HG02610 (cell line): ENCODE measurements around the gene CXXC4.

Experiments used
- ATAC-seq: cut with Tn5 transposase; IDR thresholded peaks from one replicate; pipeline ENCODE4 v1.9.1; 2021; ENCODE audit warnings: mild to moderate bottlenecking, moderate library complexity; ENCODE audit not compliant: unreplicated experiment

CXXC4 gene

DNA sequence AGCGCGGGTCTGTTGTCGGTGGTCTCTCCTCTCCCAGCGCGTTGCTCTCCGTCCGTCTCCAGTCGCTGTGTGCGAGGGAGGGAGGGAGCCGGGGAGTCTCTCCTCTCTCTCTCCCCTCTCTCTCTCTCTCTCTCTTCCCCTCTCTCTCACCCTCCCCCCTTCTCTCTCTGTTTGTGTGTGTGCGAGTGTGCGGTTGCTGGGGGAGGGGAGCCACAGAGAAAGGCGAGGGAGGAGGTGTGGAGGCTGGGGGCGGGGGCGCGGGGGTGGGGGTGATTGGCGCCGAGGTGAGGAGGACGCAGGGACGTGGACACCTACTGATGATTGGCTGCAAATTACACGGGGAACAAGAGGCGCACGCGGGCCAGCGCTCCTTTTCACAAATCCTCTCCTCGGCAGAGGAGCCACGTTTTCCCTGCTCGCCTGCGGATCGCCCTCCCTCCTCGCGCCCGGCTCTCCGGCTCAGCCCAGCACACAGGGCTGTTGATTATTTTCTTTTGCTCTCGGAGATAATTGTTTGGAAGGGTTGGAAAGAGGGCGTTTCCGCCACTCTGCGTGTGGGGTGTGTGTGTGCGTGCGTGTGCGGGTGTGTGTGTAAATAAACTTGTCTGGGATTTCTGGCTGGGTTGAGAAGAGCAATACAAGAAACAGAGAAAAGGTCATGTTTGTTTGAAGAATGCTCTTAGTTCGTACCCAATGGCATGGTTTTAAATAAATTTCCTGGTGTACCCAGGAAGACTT, at the start of gene CXXC4:
Gene CXXC4 (minus strand): TSS at position 73 of the 738 bp plus-strand sequence. CDS start 3,092 bp downstream, outside the sequence.
- peak; percentile 31 for ATAC-seq

DNA sequence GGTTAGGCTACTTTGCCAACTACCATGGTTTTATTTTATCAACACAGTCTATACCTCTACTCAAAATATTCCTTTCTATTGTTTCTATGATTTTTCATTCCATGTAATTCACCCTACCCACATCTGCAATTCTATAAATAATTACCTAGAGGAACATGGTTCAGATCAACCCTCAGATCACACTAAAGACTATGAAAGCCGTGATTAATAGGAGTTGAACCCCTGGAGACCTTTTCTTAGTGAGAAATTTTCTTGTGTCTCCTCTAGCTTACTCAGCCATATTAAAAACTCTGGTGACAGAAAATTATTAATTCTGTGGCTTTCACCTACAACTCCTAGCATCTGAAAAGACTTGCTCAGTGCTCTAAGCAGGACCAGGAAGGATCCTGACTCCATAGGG, 38.5 kb upstream of the CXXC4 start:
- no peak for ATAC-seq

DNA sequence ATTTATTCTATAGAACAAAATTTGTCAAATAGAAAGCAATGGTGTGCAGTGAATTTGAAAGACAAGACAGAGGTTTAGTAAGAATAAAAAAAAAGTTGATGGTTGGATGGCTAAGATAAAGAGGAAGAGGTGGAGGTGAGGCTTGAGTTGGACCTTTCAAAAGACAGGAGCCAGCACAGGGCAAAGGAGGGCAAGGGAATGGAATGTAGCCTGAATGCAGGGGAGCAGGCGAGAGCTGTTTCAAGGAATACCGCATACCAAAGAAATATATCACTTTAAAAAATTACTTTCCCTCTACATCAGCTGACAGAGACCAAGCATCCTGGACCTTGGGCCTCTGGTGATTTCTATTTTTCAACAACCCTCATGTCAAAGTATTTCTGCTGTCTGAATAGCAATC, 38.0 kb upstream of the CXXC4 start:
- no peak for ATAC-seq

DNA sequence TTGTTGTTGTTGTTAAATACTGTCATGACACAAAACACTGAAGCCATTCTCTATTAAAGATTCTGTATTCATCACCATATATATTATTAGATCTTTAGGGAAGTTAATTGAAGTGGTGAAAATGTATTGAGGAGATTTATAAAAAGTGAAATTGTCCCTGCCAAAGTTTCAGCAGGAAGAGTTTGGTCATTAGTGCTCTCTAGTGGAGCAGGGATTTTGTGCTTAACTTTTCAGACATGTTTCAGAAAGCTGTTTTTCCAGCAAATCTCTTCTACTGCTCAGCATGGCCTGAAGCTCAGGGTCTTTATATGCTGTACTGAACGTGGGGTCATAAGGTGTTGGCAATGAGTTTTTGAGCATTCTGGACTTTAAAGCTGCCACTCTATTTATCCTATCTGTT, 36.7 kb upstream of the CXXC4 start:
- ATAC-seq, result no peak

GRCh38 chr4:104530426-104530825, 35.7 kb upstream of the CXXC4 start:
- no peak for ATAC-seq

GRCh38 chr4:104524591-104524990, 29.9 kb upstream of the CXXC4 start:
- peak; percentile 65 for ATAC-seq

DNA sequence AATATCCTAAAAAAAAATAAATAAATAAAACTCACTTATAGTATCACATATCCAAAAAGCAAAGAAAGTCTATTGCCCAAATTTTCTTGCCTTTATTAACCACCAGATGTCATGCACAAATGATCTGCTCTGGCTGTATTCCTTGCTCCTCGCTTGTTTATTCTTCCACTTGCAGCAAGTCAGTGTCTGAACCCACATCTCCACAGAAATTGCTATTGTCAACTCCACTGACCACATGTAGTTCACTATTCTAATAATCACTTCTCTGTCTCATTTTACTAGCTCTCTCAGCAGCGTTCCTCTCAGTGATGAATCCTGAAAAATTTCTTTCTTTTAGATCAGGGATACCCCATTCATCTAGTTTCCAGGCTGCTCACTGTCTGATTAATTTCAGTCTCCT, 29.3 kb upstream of the CXXC4 start:
- no peak for ATAC-seq

DNA sequence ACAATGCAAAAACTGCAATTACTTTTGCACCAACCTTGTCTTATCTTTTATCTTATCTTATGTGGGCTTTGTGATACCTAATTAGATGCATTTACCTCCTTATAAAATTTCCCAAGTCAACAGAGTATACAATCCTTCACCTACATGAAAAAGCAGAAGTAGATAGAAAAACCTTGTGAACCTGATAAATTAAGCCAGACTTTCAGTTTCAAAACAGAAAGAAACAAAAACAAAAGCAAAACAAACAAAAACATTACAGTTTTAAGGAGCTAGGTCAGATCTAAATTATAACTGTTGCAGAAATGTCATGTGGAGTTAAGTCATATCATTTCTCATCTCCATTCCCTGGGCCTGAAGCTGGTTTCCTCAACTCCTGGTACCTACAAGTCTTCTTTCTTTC, 24.9 kb upstream of the CXXC4 start:
- ATAC-seq, result peak; percentile 87

- ATAC-seq, result no peak
These were observed 22.2 kb upstream of the CXXC4 start for GRCh38 chr4:104516884-104517283.

DNA sequence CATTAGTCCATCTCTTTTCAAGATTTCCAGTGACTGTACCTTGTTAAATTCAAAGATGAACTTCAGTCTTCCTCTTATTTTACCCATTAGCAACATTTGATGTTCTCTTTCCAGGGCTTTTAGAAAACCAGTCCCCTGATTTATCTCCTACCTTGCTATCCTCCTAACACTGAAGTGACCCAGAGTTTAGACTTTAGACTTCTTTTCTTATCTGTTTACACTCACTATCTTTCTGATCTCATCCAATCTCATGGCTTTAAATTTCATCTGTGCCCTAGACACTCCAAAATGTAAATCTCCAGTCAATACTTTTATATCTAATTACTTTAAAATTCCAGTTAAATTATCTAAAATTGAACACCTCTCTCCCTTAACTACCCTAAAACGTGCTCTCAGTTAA, 13.5 kb upstream of the CXXC4 start:
- ATAC-seq, result no peak

DNA sequence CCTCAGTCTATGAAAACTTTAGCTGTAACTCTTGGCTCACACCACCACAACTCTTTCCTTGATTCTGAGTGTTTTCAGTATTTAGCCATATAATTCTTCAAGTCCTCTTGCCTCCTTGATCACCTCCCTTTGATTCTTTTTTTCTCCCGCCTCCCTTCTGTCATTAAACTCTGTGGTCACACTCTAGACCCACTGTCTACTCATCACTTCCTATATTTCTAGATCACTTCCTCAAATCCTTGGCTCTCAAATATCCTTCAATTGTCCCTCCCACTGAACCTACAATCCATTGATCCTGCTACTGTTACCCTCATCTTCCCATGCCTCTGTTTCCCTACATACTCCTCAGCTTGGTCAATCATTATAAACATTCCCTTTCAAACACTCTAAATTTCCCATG, 12.4 kb upstream of the CXXC4 start:
- no peak for ATAC-seq

GRCh38 chr4:104504536-104504935, 9.8 kb upstream of the CXXC4 start:
- no peak for ATAC-seq

GRCh38 chr4:104502471-104502870, 7.8 kb upstream of the CXXC4 start:
- no peak for ATAC-seq

DNA sequence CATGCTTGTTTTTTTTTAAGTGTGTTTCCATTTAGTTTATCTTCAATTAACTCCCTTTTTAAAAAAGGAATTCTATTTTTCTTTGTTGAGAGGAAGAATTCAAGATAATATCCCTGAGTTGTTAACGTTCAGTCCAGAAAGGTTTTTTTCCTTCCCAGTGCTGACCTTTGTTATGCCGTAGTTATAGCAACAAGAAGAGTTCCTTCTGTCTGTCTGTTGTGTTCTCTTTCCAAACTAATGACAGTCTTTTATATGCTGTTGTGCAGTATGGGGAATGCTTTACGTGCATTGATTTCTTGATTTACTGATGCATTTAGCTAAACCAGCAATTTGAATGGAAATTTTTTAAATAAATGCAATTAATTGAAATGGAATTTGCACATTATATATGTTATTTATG, 6.6 kb upstream of the CXXC4 start:
- no peak for ATAC-seq

GRCh38 chr4:104500442-104500841, 5.7 kb upstream of the CXXC4 start:
- ATAC-seq, result peak; percentile 81

- ATAC-seq, result no peak
These were observed 509 bp downstream of the CXXC4 start for GRCh38 chr4:104494185-104494584.

DNA sequence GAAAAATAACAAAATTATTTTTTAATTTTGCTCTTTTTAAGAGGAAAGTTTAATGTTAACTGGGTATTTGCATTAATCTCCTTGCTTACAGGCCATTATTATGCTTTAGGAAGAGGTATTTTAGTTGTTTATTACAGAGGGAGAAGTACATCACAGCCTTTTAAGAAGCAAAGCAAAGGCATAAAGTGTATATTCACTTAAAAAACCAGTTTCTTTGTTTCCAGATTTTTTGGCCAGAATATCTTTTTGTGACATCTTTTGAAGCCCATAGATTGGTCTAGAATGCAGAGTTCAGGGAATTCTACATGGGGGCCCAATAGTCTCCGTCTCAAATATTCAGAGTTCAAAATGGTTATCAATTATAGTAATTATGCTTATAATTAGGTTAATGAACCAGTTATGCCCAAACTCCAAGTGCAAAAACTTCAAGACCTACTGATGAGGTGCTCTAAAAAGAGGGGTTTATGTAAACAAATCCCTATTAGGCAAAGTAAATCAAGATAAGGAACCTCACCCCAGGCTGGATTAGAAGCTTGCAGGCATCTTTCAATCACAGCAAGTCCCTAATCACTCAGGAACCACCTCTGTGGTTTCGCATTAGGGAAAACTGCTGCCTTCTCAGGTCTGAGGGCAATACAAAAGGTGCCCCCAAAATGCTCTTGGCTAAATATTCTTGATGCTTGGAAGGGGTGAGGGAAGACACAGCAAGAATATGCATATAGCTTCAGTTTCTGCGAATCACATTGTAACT, 1.4 kb downstream of the CXXC4 start:
- no peak for ATAC-seq

GRCh38 chr4:104492183-104492771, 2.4 kb downstream of the CXXC4 start:
- peak; percentile 26 for ATAC-seq

- ATAC-seq, result peak; percentile 15
These were observed 3.1 kb downstream of the CXXC4 start for GRCh38 chr4:104491481-104492182.

- peak; percentile 18 for ATAC-seq
These were observed 3.8 kb downstream of the CXXC4 start for GRCh38 chr4:104490770-104491480.
